Endothelial cell of umbilical vein (primary cell): ENCODE data around the gene ASB10.

ENCODE experiments used
- CTCF ChIP-seq, 2 donors: IDR thresholded peaks; 1 replicate in 1 of 2; 2 replicates in 1 of 2; pipeline ENCODE4 v1.5.1; 2011; ENCODE audit warnings: low read length in 2 of 2, mild to moderate bottlenecking in 2 of 2, moderate library complexity in 2 of 2, control low read depth in 1 of 2, inconsistent platforms in 1 of 2, low read depth in 1 of 2; ENCODE audit not compliant: insufficient read depth in 1 of 2; ENCODE audit errors: extremely low read depth in 1 of 2
- GATA2 ChIP-seq: IDR thresholded peaks from 2 replicates; pipeline ENCODE4 v1.7.0; 2011; ENCODE audit warnings: low read depth, mild to moderate bottlenecking, moderate library complexity, mixed read lengths, low read length; ENCODE audit not compliant: insufficient read length, insufficient read depth
- MYC ChIP-seq: IDR thresholded peaks from one replicate; pipeline ENCODE4 v1.6.1; 2011; ENCODE audit warnings: mild to moderate bottlenecking, low read depth, low read length
- TF ChIP-seq, protein P1 (sequence below): IDR thresholded peaks from 2 replicates; pipeline ENCODE4 v1.6.1; 2011; ENCODE audit not compliant: insufficient read depth, insufficient read length

GRCh38 chr7:151225948-151226510 lies 39.0 kb upstream of the ASB10 start:
- TF ChIP-seq MYC (no peak), GATA2 (no peak), CTCF (IDR thresholded peaks at IDR 0.05; ENCODE audit: extremely low read depth in 1 of 2, insufficient read depth in 1 of 2, low read depth in 1 of 2, low read length in 2 of 2) (no peak)
- TF ChIP-seq, protein P1, sequence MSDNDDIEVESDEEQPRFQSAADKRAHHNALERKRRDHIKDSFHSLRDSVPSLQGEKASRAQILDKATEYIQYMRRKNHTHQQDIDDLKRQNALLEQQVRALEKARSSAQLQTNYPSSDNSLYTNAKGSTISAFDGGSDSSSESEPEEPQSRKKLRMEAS: no peak
